Mesenchymal stem cell (in vitro differentiated cells and primary cell): ENCODE data around the gene GGA3.

Experiments used
- DNase-seq: peaks from one replicate; pipeline ENCODE4 v3.0.0-alpha.2; 2013
- H2AFZ ChIP-seq: one replicate; pipeline ENCODE4 v1.6.1; 2013; ENCODE audit warnings: low read depth, mild to moderate bottlenecking, control low read depth, inconsistent platforms, low read length, moderate library complexity
- H2AK5ac ChIP-seq: 2 replicates; pipeline ENCODE4 v1.6.1; 2013; ENCODE audit warnings: low read length, moderate library complexity, mild to moderate bottlenecking, inconsistent platforms; ENCODE audit not compliant: severe bottlenecking
- H2BK120ac ChIP-seq: one replicate; pipeline ENCODE4 v1.6.1; 2013; ENCODE audit warnings: low read depth, mild to moderate bottlenecking, inconsistent platforms, low read length, moderate library complexity
- H2BK12ac ChIP-seq, 2 experiments: one replicate each; pipeline ENCODE4 v1.6.1; 2013; ENCODE audit warnings: inconsistent platforms in 2 of 2, low read length in 2 of 2, mild to moderate bottlenecking in 2 of 2, moderate library complexity in 2 of 2, control low read depth in 1 of 2
- H2BK15ac ChIP-seq: one replicate; pipeline ENCODE4 v1.6.1; 2013; ENCODE audit warnings: mild to moderate bottlenecking, low read depth, inconsistent platforms; ENCODE audit not compliant: poor library complexity, severe bottlenecking
- H2BK5ac ChIP-seq: 2 replicates; pipeline ENCODE4 v1.6.1; 2013; ENCODE audit warnings: low read depth, mild to moderate bottlenecking, low read length, control low read depth, inconsistent platforms; ENCODE audit not compliant: poor library complexity, severe bottlenecking
- H3K14ac ChIP-seq, 2 experiments: one replicate each; pipeline ENCODE4 v1.6.1; 2013; ENCODE audit warnings: inconsistent platforms in 2 of 2, low read length in 2 of 2, control low read depth in 1 of 2, mild to moderate bottlenecking in 1 of 2, moderate library complexity in 1 of 2
- H3K18ac ChIP-seq, 2 experiments: one replicate each; pipeline ENCODE4 v1.6.1; 2013; ENCODE audit warnings: inconsistent platforms in 2 of 2, low read length in 2 of 2, control low read depth in 1 of 2, low read depth in 1 of 2, mild to moderate bottlenecking in 1 of 2
- H3K23ac ChIP-seq, 2 experiments: one replicate each; pipeline ENCODE4 v1.6.1; 2013; ENCODE audit warnings: inconsistent platforms in 2 of 2, low read length in 2 of 2, mild to moderate bottlenecking in 2 of 2, moderate library complexity in 2 of 2, control low read depth in 1 of 2
- H3K27ac ChIP-seq: 2 replicates; pipeline ENCODE4 v1.5.1; 2013; ENCODE audit warnings: mild to moderate bottlenecking, moderate library complexity, low read length, control low read depth, inconsistent platforms; ENCODE audit not compliant: poor library complexity, severe bottlenecking
- H3K27me3 ChIP-seq, 2 experiments: 2 replicates each; pipeline versions ENCODE4 v1.6.1 to v1.7.0; 2013; ENCODE audit warnings: low read length in 2 of 2, mild to moderate bottlenecking in 2 of 2, moderate library complexity in 2 of 2, control low read depth in 1 of 2, inconsistent platforms in 1 of 2; ENCODE audit not compliant: control insufficient read depth in 1 of 2, insufficient read depth in 1 of 2
- H3K36me3 ChIP-seq, 2 experiments: 2 replicates each; pipeline versions ENCODE4 v1.6.1 to v1.7.0; 2013; ENCODE audit warnings: low read length in 2 of 2, control low read depth in 1 of 2, inconsistent platforms in 1 of 2, low read depth in 1 of 2, mild to moderate bottlenecking in 1 of 2; ENCODE audit not compliant: insufficient read depth in 2 of 2, control insufficient read depth in 1 of 2
- H3K4ac ChIP-seq, 2 experiments: one replicate each; pipeline ENCODE4 v1.6.1; 2013; ENCODE audit warnings: inconsistent platforms in 2 of 2, low read length in 2 of 2, mild to moderate bottlenecking in 2 of 2, moderate library complexity in 2 of 2, control low read depth in 1 of 2, low read depth in 1 of 2
- H3K4me1 ChIP-seq: 2 replicates; pipeline ENCODE4 v1.6.1; 2013; ENCODE audit warnings: low read depth, low read length, control low read depth; ENCODE audit not compliant: control insufficient read depth, insufficient read depth
- H3K4me2 ChIP-seq: 2 replicates; pipeline ENCODE4 v1.6.1; 2013; ENCODE audit warnings: low read length, mild to moderate bottlenecking, inconsistent platforms; ENCODE audit not compliant: poor library complexity, severe bottlenecking
- H3K4me3 ChIP-seq, 2 experiments: 2 replicates each; pipeline versions ENCODE4 v1.5.1 to v1.7.0; 2013; ENCODE audit warnings: low read length in 2 of 2, mild to moderate bottlenecking in 2 of 2, control low read depth in 1 of 2, low read depth in 1 of 2; ENCODE audit not compliant: insufficient read depth in 1 of 2
- H3K79me1 ChIP-seq: replicated peaks from 2 replicates; pipeline ENCODE4 v1.6.1; 2013; ENCODE audit warnings: mild to moderate bottlenecking, control low read depth, low read length, inconsistent platforms; ENCODE audit not compliant: poor library complexity, severe bottlenecking
- H3K9ac ChIP-seq: 2 replicates; pipeline ENCODE4 v1.7.0; 2013; ENCODE audit warnings: mild to moderate bottlenecking, low read length, moderate library complexity
- H3K9me3 ChIP-seq: 2 replicates; pipeline ENCODE4 v1.7.0; 2013; ENCODE audit warnings: mild to moderate bottlenecking, low read length; ENCODE audit not compliant: control insufficient read depth
- H4K8ac ChIP-seq: one replicate; pipeline ENCODE4 v1.6.1; 2013; ENCODE audit warnings: inconsistent platforms, mild to moderate bottlenecking, low read length, moderate library complexity
- H4K91ac ChIP-seq: one replicate; pipeline ENCODE4 v1.6.1; 2013; ENCODE audit warnings: mild to moderate bottlenecking, low read length, inconsistent platforms
- WGBS: methylation state at CpG from one replicate; pipeline ENCODE4 v1.1.7; 2013; ENCODE audit warnings: mixed read lengths; 5-methylcytosine and 5-hydroxymethylcytosine counted together

The GGA3 gene

GRCh38 chr17:75271233-75271954, 10.0 kb upstream of the GGA3 start:
- H4K8ac ChIP-seq: peak overlapping the region; percentile 93
- no peaks in the 10 kb centered on the region for H3K9me3 ChIP-seq
- H3K4me2 ChIP-seq: peak overlapping the region; percentile 99
- H2BK15ac ChIP-seq: no peak overlapping the region
- peak overlapping the region in 1 of 2 experiments; percentile 86 for H3K4ac ChIP-seq
- H2AK5ac ChIP-seq: no peak overlapping the region
- peak overlapping the region; percentile 12 for H4K91ac ChIP-seq
- no peak overlapping the region for H2BK120ac ChIP-seq
- WGBS: 1% methylated on average over 69 of the region's 74 CpGs
- H3K27me3 ChIP-seq: no peaks in the 10 kb centered on the region
- H3K23ac ChIP-seq: peak overlapping the region in 1 of 2 experiments; percentile 14
- H3K36me3 ChIP-seq: peaks cover 11 to 20% of the 10 kb centered on the region in 2 experiments
- peak overlapping the region; percentile 60 for H3K9ac ChIP-seq
- DNase-seq: peak; percentile 62
- no peak overlapping the region for H3K27ac ChIP-seq
- peak overlapping the region; percentile 85 to 88 for H3K4me3 ChIP-seq
- H3K79me1 ChIP-seq: peaks cover 7% of the 10 kb centered on the region
- peak overlapping the region in 1 of 2 experiments; percentile 69 for H3K14ac ChIP-seq
- no peak overlapping the region for H2BK5ac ChIP-seq
- H2BK12ac ChIP-seq: peak overlapping the region in 1 of 2 experiments; percentile 34
- peaks cover 18% of the 10 kb centered on the region for H3K4me1 ChIP-seq
- peak overlapping the region; percentile 98 for H2AFZ ChIP-seq
- H3K18ac ChIP-seq: peak overlapping the region in 1 of 2 experiments; percentile 78

DNA sequence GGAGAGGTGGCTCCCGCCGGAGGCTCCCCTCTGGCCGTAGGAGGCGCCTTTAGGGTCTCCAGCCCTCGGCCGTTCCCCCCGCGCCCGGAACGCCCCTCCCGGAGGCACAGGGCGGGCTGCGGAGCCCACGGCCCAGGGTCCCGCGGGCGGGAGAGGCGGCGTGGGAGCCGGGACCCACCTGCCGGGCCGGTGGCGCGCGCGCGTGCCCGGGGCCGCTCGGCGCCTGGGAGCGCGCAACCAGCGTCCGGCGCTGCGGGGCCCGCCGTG, 9.5 kb upstream of the GGA3 start, which contains the start of gene MIF4GD:
Gene MIF4GD, minus strand, starts transcription at position 266 of the 267 bp plus-strand sequence. CDS start 1,036 bp downstream, outside the sequence.
- DNase-seq: no peak
- no peaks in the 10 kb centered on the region for H3K9me3 ChIP-seq
- H3K4me1 ChIP-seq: peaks cover 18% of the 10 kb centered on the region
- peak within 1 kb of the TSS; percentile 88 for H3K9ac ChIP-seq
- no peak within 1 kb of the TSS for H2BK120ac ChIP-seq
- H2AK5ac ChIP-seq: no peak within 1 kb of the TSS
- H3K4ac ChIP-seq: peak within 1 kb of the TSS in 1 of 2 experiments; percentile 86
- no peaks in the 10 kb centered on the region for H3K27me3 ChIP-seq
- H3K18ac ChIP-seq: peak within 1 kb of the TSS in 1 of 2 experiments; percentile 78
- no peak within 1 kb of the TSS for H2BK5ac ChIP-seq
- peak within 1 kb of the TSS; percentile 85 to 88 for H3K4me3 ChIP-seq
- H3K23ac ChIP-seq: peak within 1 kb of the TSS in 1 of 2 experiments; percentile 48
- peak within 1 kb of the TSS; percentile 93 for H4K8ac ChIP-seq
- H2BK12ac ChIP-seq: peak within 1 kb of the TSS in 1 of 2 experiments; percentile 34
- H2BK15ac ChIP-seq: no peak within 1 kb of the TSS
- peak within 1 kb of the TSS; percentile 99 for H3K4me2 ChIP-seq
- peak within 1 kb of the TSS; percentile 20 for H4K91ac ChIP-seq
- peak within 1 kb of the TSS in 1 of 2 experiments; percentile 69 for H3K14ac ChIP-seq
- peaks cover 8% of the 10 kb centered on the region for H3K79me1 ChIP-seq
- H3K27ac ChIP-seq: no peak within 1 kb of the TSS
- peaks cover 16 to 25% of the 10 kb centered on the region in 2 experiments for H3K36me3 ChIP-seq
- peak within 1 kb of the TSS; percentile 98 for H2AFZ ChIP-seq
- 0% methylated on average over 16 of the region's 39 CpGs for WGBS

DNA sequence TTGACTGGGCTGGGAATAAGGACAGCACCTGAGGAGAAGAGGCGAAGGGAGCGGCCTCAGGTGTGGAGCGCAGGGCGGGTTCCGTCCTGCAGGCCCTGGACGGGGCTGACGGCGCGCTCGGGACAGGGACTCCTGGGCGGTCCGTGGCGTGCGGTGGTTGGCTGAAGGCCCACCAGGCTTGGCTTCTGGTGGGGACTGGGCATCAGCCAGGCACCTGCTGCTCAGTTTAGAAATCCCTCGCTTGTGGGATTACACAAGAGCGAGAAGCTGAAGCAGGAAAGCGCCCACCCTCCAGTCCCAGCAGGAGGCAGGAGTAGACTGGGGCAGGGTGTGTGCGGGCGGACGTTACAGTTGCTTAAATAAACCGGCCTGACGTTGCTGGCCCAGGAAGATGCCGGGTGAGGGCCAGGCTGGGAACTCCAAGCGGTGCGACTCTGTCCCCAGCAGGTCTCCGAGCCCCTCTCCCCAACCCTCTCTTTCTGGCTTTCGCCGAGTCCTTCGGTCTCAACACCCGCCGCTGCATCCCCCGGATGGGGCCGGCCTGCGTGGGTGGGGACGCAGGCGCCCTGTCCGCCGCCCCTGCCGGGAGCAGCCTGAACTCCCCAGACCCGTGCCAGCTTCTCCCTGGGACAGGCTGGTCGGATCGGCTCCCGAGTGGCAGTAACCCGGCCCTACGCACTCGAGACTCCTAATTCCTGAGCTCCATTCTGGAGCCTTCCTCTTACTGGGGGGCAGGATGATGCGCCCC, 9.0 kb upstream of the GGA3 start:
- no peak overlapping the region for H3K23ac ChIP-seq
- H3K18ac ChIP-seq: peak overlapping the region in 1 of 2 experiments; percentile 61
- no peak overlapping the region for H2BK120ac ChIP-seq
- H3K4ac ChIP-seq: peak overlapping the region in 1 of 2 experiments; percentile 6
- peaks cover 21 to 30% of the 10 kb centered on the region in 2 experiments for H3K36me3 ChIP-seq
- H3K4me2 ChIP-seq: peak overlapping the region; percentile 85
- H3K9me3 ChIP-seq: no peaks in the 10 kb centered on the region
- H3K27ac ChIP-seq: no peak overlapping the region
- DNase-seq: peak; percentile 86
- H3K4me1 ChIP-seq: peaks cover 18% of the 10 kb centered on the region
- peaks cover 12% of the 10 kb centered on the region for H3K79me1 ChIP-seq
- H2BK5ac ChIP-seq: no peak overlapping the region
- H2BK12ac ChIP-seq: no peak overlapping the region
- peak overlapping the region; percentile 49 for H2AFZ ChIP-seq
- peak overlapping the region; percentile 92 for H4K8ac ChIP-seq
- H4K91ac ChIP-seq: peak overlapping the region; percentile 20
- H3K4me3 ChIP-seq: peak overlapping the region; percentile 85 to 88
- 3% methylated on average over 47 of the region's 47 CpGs for WGBS
- H2BK15ac ChIP-seq: no peak overlapping the region
- H3K14ac ChIP-seq: peak overlapping the region in 1 of 2 experiments; percentile 26
- H2AK5ac ChIP-seq: no peak overlapping the region
- H3K27me3 ChIP-seq: no peaks in the 10 kb centered on the region
- H3K9ac ChIP-seq: peak overlapping the region; percentile 88

DNA sequence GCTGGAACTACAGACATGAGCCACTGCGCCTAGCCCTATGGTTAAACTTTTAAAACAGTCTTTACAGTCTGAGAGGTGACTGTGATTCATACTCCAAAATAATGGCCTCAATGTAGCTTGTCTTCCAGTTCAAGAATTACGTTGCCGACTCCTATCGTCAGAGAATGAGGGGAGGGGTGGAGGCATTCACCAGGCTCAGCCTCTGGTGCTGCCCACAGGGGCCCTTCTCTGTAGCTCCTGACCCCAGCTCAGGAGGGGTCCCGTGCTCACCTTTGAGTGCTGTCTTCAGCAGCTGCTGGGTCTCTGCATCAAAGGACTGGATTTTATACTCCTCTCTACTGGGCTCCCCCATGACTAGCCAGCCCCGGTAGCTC, 8.4 kb upstream of the GGA3 start:
- Histone ChIP-seq H2BK15ac (no peak overlapping the region), H3K36me3 (peaks cover 26 to 34% of the 10 kb centered on the region in 2 experiments)

More for the DNA sequence above, 8.4 kb upstream of the GGA3 start:
- Histone ChIP-seq H2BK120ac (no peak overlapping the region), H3K18ac (no peak overlapping the region), H3K23ac (no peak overlapping the region), H3K4me1 (peaks cover 18% of the 10 kb centered on the region), H4K91ac (peak overlapping the region; percentile 20), H3K4ac (peak overlapping the region in 1 of 2 experiments; percentile 6), H4K8ac (no peak overlapping the region), H2BK12ac (no peak overlapping the region), H3K27ac (no peak overlapping the region), H2AK5ac (no peak overlapping the region), H3K9ac (peak overlapping the region; percentile 88), H3K9me3 (no peaks in the 10 kb centered on the region), H3K14ac (no peak overlapping the region), H3K4me2 (peak overlapping the region; percentile 85), H3K27me3 (no peaks in the 10 kb centered on the region), H2BK5ac (no peak overlapping the region), H3K79me1 (peaks cover 13% of the 10 kb centered on the region), H2AFZ (peak overlapping the region; percentile 49), H3K4me3 (peak overlapping the region; percentile 85 to 88)
- DNase-seq: no peak
- WGBS: 36% methylated on average over 6 of the region's 6 CpGs
